Panc1 (cell line): ENCODE data around the gene NPAS3. TPM values are rescaled to one million over a fixed set of nuclear protein-coding genes. Genes with fewer than 3 reads are reported as not detected.

Source experiments
- ATAC-seq: fragments of 200-7000 bp; cut with Tn5 transposase; 2 replicates; pipeline ENCODE4 v1.9.1; 2020; ENCODE audit warnings: mild to moderate bottlenecking, moderate library complexity
- BruUV-seq: library from RNA; stranded (reverse); fragments of 400-500 nt; replicated peaks from 2 replicates; lab custom pipeline; 2021; lab: Mats Ljungman, UMichigan
- CTCF ChIA-PET: fragments of 300-600 bp; sonication (Branson Sonifier 250); formaldehyde crosslinking; loops from one replicate; lab custom pipeline; 2022; ENCODE audit warnings: antibody characterized with exemption; lab: Charles Lee
- POLR2A ChIA-PET: fragments of 300-600 bp; sonication (Branson Sonifier 250); formaldehyde crosslinking; loops from one replicate; lab custom pipeline; 2022; ENCODE audit warnings: antibody characterized with exemption; lab: Charles Lee
- DNase-seq: peaks from one replicate; pipeline ENCODE4 v3.0.0-alpha.2; 2010; ENCODE audit warnings: low read depth, low spot score
- H3K27ac ChIP-seq: 2 replicates; pipeline ENCODE4 v1.5.1; 2011; ENCODE audit warnings: mild to moderate bottlenecking, low read length, inconsistent platforms
- H3K27me3 ChIP-seq: fragments of 200-500 bp; sonication (Bioruptor generic); 2 replicates; pipeline ENCODE4 v1.6.0; 2014; ENCODE audit warnings: low read length, inconsistent platforms; ENCODE audit not compliant: control insufficient read depth, insufficient read depth
- H3K36me3 ChIP-seq: fragments of 200-500 bp; sonication (Bioruptor generic); 2 replicates; pipeline ENCODE4 v1.5.1; 2014; ENCODE audit warnings: inconsistent platforms, mild to moderate bottlenecking, low read length, moderate library complexity; ENCODE audit not compliant: control insufficient read depth, insufficient read depth
- H3K4me1 ChIP-seq: 2 replicates; pipeline ENCODE4 v1.5.1; 2011; ENCODE audit warnings: inconsistent platforms, mild to moderate bottlenecking, low read length, moderate library complexity; ENCODE audit not compliant: control insufficient read depth, insufficient read depth
- H3K4me3 ChIP-seq, 2 experiments: 2 replicates each; pipeline ENCODE4 v1.5.1; 2011 to 2012; ENCODE audit warnings: low read depth in 2 of 2, low read length in 2 of 2, mild to moderate bottlenecking in 2 of 2, inconsistent platforms in 1 of 2, moderate library complexity in 1 of 2
- H3K9me3 ChIP-seq: fragments of 200-500 bp; sonication (Bioruptor generic); 2 replicates; pipeline ENCODE4 v1.5.1; 2014; ENCODE audit warnings: low read depth, mild to moderate bottlenecking, inconsistent platforms, low read length, moderate library complexity; ENCODE audit not compliant: control insufficient read depth, insufficient read depth
- CTCF ChIP-seq: fragments of 450-650 bp; IDR thresholded peaks from 2 replicates; pipeline ENCODE4 v1.5.1; 2017; ENCODE audit warnings: mild to moderate bottlenecking
- POLR2AphosphoS5 ChIP-seq: IDR thresholded peaks from 2 replicates; pipeline ENCODE4 v1.6.1; 2012; ENCODE audit warnings: mild to moderate bottlenecking, low read depth, low read length, moderate library complexity
- REST ChIP-seq, 2 experiments: IDR thresholded peaks; 2 replicates each; pipeline ENCODE4 v1.6.1; 2011 to 2012; ENCODE audit warnings: low read depth in 2 of 2, control low read depth in 1 of 2, low read length in 1 of 2, mild to moderate bottlenecking in 1 of 2, moderate library complexity in 1 of 2; ENCODE audit not compliant: insufficient read depth in 1 of 2
- SIN3A ChIP-seq: IDR thresholded peaks from 2 replicates; pipeline ENCODE4 v1.6.1; 2012; ENCODE audit warnings: low read depth, mild to moderate bottlenecking, low read length, moderate library complexity, borderline replicate concordance; ENCODE audit not compliant: insufficient read depth
- TCF7L2 ChIP-seq: IDR thresholded peaks from 2 replicates; pipeline ENCODE4 v1.6.1; 2011; ENCODE audit warnings: mild to moderate bottlenecking, low read depth, low read length, inconsistent platforms
- in situ Hi-C: cut with HindIII; loops from 2 replicates; pipeline ENCODE4 v1.10.0; 2016; ENCODE audit warnings: low sequenced_read_pairs, low pct_unique_long_range_greater_than_20kb
- intact Hi-C: fragments of 100-400 bp; cut with micrococcal nuclease; formaldehyde crosslinking; loops from one replicate; pipeline ENCODE4 v1.10.0; 2022; ENCODE audit not compliant: unreplicated experiment
- total RNA-seq: library from RNA; stranded (reverse); gene quantifications from one replicate; pipeline ENCODE4 v1.2.1, GENCODE V29; 2021; ENCODE audit not compliant: unreplicated experiment

Gene NPAS3
- total RNA-seq, 1 experiment from 2014 or later: 0.23 TPM

- ATAC-seq (no peak), DNase-seq (no peak)
- intact Hi-C loops: no loop called here
- H3K4me3 ChIP-seq: no peak overlapping the region
- H3K4me1 ChIP-seq: no peaks in the 10 kb centered on the region
- BruUV-seq: no TSS peak
- H3K36me3 ChIP-seq: no peaks in the 10 kb centered on the region
- H3K9me3 ChIP-seq: 0 out of 2 replicates have a peak, but pooled peaks cover 3% of the 10 kb centered on the region
- TF ChIP-seq REST (IDR thresholded peaks at IDR 0.05; ENCODE audit: insufficient read depth in 1 of 2, low read depth in 2 of 2, low read length in 1 of 2) (no peak), TCF7L2 (no peak), POLR2AphosphoS5 (no peak), CTCF (no peak), SIN3A (no peak)
- no peak overlapping the region for H3K27ac ChIP-seq
- in situ Hi-C loops: no loop called here
- CTCF ChIA-PET: no interaction called here
- no peaks in the 10 kb centered on the region for H3K27me3 ChIP-seq
- POLR2A ChIA-PET: no interaction called here
These were observed 370.4 kb downstream of the NPAS3 start for GRCh38 chr14:33309106-33309505.

DNA sequence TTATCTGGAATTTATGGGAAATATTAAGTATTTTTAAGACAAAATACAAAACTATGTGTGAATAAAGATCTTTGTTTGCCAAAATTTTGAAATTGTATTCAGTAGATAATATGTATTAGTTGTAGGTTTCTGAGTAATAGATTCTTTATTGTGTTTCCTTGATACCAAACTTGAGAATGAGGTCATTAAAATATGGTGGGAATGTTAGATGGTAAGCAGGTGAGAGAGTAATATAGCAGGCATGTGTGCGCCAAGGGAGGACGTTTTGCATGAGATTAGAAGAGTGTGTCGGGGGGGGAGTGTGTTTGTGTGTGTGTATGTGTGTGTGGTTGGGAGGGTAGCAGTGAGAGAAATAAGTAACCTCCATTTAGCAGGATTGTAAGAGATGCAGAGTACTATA is 376.5 kb downstream of the NPAS3 start:
- no peaks in the 10 kb centered on the region for H3K27me3 ChIP-seq
- POLR2A ChIA-PET: no interaction called here
- no peak overlapping the region for H3K27ac ChIP-seq
- BruUV-seq: no TSS peak
- no peaks in the 10 kb centered on the region for H3K9me3 ChIP-seq
- TF ChIP-seq CTCF: no peak
- no peak for TF ChIP-seq POLR2AphosphoS5
- no peak for TF ChIP-seq SIN3A
- TF ChIP-seq REST (IDR thresholded peaks at IDR 0.05; ENCODE audit: insufficient read depth in 1 of 2, low read depth in 2 of 2, low read length in 1 of 2): no peak
- no peak for TF ChIP-seq TCF7L2
- in situ Hi-C loops: no loop called here
- no peak for ATAC-seq
- no peak overlapping the region for H3K4me3 ChIP-seq
- intact Hi-C loops: no loop called here
- no peaks in the 10 kb centered on the region for H3K36me3 ChIP-seq
- no peaks in the 10 kb centered on the region for H3K4me1 ChIP-seq
- CTCF ChIA-PET: no interaction called here
- DNase-seq: no peak
